Hepatocyte (in vitro differentiated cells): Measurements from ENCODE around the gene WDR86.

ENCODE experiments used
- EZH2 ChIP-seq: fragments of 200-600 bp; sonication (generic); IDR thresholded peaks from 2 replicates; pipeline ENCODE4 v1.6.1; 2016; ENCODE audit warnings: antibody characterized with exemption, mild to moderate bottlenecking, borderline replicate concordance
- EZH2phosphoT487 ChIP-seq: fragments of 200-600 bp; sonication (generic); IDR thresholded peaks from one replicate; pipeline ENCODE4 v1.6.1; 2018; ENCODE audit warnings: antibody characterized with exemption, mild to moderate bottlenecking, low read depth, moderate library complexity; ENCODE audit not compliant: unreplicated experiment, severe bottlenecking
- TF ChIP-seq, protein P1 (sequence below): fragments of 200-600 bp; sonication (generic); IDR thresholded peaks from 2 replicates; pipeline ENCODE4 v1.5.1; 2016; ENCODE audit warnings: antibody characterized with exemption, mild to moderate bottlenecking; ENCODE audit not compliant: poor library complexity

DNA sequence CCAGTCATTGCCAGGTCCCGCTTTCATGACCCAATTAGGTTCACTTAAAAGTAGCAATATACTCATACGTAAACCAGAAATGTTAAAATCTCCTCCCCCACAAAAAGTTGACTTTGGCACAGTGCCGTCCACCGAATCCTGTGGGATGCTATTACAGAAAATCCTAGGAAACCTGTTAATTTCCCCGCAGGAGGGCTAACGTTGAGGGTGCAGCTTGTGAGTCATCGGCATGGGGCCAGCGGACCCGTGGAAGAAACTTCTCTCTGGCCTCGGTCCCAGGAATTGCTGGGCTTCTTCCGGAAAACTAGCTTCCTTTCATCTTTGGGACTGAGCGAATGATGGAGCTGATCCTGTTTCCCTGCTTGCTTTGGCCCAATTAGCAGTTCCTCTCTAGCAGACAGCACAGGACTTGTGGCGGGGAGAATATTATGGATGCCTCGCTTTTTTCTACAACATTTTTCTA lies 16.6 kb upstream of the WDR86 start:
- TF ChIP-seq, protein P1, sequence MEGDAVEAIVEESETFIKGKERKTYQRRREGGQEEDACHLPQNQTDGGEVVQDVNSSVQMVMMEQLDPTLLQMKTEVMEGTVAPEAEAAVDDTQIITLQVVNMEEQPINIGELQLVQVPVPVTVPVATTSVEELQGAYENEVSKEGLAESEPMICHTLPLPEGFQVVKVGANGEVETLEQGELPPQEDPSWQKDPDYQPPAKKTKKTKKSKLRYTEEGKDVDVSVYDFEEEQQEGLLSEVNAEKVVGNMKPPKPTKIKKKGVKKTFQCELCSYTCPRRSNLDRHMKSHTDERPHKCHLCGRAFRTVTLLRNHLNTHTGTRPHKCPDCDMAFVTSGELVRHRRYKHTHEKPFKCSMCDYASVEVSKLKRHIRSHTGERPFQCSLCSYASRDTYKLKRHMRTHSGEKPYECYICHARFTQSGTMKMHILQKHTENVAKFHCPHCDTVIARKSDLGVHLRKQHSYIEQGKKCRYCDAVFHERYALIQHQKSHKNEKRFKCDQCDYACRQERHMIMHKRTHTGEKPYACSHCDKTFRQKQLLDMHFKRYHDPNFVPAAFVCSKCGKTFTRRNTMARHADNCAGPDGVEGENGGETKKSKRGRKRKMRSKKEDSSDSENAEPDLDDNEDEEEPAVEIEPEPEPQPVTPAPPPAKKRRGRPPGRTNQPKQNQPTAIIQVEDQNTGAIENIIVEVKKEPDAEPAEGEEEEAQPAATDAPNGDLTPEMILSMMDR = no peak
- TF ChIP-seq EZH2phosphoT487 (no peak), EZH2 (no peak)
